Stomach (tissue), 4 donors: ENCODE data around the gene IL2RA.
"Not testable (repeated sequence)": the region's sequence is repeated elsewhere in the genome, so short reads cannot be mapped to it uniquely, and the experiment has no call there.

ENCODE experiments used
- EP300 ChIP-seq: sonication (generic); formaldehyde crosslinking; IDR thresholded peaks from one replicate; pipeline ENCODE4 v1.6.1; 2017; ENCODE audit warnings: antibody characterized with exemption
- POLR2A ChIP-seq, 4 donors: fragments of 450-650 bp; IDR thresholded peaks; one replicate each; pipeline ENCODE4 v1.6.1; 2016; ENCODE audit warnings: antibody characterized with exemption in 4 of 4, control low read depth in 2 of 4, mild to moderate bottlenecking in 1 of 4, moderate library complexity in 1 of 4
- POLR2AphosphoS5 ChIP-seq, 3 donors: sonication (generic); formaldehyde crosslinking; IDR thresholded peaks; one replicate each; pipeline ENCODE4 v1.6.1; 2016; ENCODE audit warnings: antibody characterized with exemption in 3 of 3
- TF ChIP-seq, protein P1 (sequence below), 7 experiments: fragments of 450-650 bp in 4 of 7; fragments of 200-600 bp in 3 of 7; sonication (generic) in 3 of 7; IDR thresholded peaks; one replicate each; pipeline ENCODE4 v1.5.1; 2016 to 2019; ENCODE audit warnings: antibody characterized with exemption in 7 of 7, control low read depth in 2 of 7, mild to moderate bottlenecking in 1 of 7

DNA sequence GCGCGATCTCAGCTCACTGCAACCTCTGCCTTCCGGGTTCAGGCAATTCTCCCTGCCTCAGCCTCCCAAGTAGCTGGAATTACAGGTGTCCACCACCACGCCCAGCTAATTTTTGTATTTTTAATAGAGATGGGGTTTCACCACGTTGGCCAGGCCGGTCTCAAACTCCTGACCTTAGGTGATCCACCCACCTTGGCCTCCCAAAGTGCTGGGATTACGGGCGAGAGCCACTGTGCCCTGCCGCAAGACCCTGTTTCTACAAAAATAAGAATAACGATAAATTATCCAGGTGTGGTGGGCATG is 101.2 kb downstream of the IL2RA start:
- not testable (repeated sequence) for TF ChIP-seq POLR2A (IDR thresholded peaks at IDR 0.05); POLR2AphosphoS5 (IDR thresholded peaks at IDR 0.05); EP300
- TF ChIP-seq, protein P1, sequence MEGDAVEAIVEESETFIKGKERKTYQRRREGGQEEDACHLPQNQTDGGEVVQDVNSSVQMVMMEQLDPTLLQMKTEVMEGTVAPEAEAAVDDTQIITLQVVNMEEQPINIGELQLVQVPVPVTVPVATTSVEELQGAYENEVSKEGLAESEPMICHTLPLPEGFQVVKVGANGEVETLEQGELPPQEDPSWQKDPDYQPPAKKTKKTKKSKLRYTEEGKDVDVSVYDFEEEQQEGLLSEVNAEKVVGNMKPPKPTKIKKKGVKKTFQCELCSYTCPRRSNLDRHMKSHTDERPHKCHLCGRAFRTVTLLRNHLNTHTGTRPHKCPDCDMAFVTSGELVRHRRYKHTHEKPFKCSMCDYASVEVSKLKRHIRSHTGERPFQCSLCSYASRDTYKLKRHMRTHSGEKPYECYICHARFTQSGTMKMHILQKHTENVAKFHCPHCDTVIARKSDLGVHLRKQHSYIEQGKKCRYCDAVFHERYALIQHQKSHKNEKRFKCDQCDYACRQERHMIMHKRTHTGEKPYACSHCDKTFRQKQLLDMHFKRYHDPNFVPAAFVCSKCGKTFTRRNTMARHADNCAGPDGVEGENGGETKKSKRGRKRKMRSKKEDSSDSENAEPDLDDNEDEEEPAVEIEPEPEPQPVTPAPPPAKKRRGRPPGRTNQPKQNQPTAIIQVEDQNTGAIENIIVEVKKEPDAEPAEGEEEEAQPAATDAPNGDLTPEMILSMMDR (IDR thresholded peaks at IDR 0.05) = not testable (repeated sequence)
